HG03432 (cell line): ENCODE measurements around the gene A1BG.
A peak's percentile ranks its signal among the peaks of the same experiment; 100 is the strongest.
"Not testable (repeated sequence)": the region's sequence is repeated elsewhere in the genome, so short reads cannot be mapped to it uniquely, and the experiment has no call there.

Source experiments
- ATAC-seq: cut with Tn5 transposase; IDR thresholded peaks from one replicate; pipeline ENCODE4 v1.9.1; 2021; ENCODE audit warnings: mild to moderate bottlenecking, moderate library complexity; ENCODE audit not compliant: unreplicated experiment

A1BG gene

DNA sequence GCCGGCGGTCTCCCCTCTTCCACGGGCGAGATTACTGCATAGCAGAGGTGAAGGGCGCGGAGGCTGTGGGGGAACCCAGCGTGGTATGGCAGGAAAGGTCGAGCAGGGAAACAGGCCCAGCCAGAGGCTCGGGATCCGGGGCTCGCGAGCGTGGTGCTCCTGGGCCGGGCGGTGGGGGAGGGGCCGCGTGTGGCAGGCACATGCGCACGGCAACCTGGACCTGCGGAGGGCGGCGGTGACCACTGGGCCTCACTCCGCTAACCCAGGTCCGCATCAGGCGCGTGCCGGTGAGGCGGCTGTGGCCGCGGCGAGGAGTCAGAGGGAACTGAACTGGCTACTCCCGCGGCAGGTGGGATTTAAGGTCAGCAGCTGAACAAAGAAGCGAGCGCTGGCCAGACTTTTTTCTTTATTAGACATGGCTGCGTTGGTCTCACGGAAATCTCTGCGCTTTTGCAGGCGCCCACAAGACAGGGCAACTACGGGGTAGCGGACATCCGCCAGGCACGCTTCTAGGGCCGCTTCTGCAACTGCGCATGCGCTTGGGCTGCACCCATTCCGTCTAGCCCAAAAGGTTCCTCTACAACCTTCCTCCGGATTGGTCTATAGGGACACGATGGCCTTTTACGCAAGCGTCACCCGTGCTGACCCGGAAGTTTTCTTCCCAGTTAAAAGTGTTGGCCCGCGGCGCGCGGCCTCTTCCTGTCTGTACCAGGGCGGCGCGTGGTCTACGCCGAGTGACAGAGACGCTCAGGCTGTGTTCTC lies 33.5 kb upstream of the A1BG start, which contains the start of gene RPS5:
RPS5 (plus strand) TSS at position 694 of the 762 bp plus-strand sequence. CDS start 869 bp downstream, outside the sequence.
- peak; percentile 83 for ATAC-seq

DNA sequence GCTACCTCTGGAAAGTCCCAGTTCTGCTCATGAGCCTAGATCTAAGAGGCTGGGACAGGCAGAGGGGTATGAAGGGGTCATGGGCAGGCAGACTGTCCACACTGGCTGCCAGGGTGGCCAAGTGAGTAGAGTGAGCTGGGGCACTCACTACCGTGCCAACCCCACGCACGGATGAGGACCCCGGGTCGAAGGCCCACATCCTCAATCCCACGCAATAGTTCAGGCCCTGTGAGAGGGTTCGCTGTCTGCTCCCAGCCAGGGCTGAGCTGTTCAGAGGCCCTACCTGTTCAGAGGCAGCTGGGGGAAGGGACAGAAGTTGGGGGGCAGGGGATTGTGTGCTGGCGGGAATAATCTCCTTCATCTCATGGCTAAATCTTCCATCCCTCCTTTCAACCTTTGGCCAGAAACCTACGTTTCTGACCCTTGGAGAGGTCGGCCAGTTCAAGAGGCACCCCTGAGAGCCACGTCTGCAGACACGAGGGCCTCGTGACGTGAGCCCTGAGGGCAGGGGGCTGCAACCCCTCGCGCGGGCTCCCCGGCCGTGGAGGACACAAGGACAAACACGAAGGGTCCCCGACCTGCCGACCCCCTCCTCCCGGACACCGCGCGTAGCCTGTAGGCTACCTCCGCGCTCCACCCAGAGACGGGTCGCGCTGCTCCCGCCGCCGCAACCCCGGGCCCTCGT lies 32.7 kb upstream of the A1BG start:
- peak; percentile 14 for ATAC-seq

DNA sequence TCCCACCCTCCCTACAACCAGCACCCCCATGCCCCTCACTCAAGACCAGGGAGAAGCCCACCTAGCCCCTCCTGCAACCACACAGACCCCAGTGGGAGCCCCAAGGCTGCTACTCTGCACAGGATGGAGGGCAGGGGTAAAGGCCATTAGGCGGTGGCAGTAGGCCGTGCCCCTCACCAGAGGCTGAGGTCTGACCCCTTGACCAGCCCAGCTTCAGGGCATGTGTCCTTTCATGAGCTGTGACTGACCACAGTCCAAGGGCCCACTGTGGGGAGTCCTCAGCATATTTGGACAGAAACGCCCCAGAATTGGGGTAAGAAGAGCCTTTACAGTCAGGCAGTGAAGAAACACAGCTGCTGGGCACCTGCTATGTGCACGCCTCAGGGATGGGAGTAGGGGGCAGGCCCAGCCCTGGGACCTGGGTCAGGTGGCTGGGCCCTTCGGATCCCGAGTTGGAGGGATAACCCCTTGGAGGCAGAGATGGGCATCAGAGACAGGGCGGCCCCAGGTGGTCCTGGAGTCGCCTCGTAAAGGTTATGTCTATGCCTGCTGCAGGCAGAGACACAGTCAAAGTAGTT lies 32.1 kb upstream of the A1BG start:
- no peak for ATAC-seq

DNA sequence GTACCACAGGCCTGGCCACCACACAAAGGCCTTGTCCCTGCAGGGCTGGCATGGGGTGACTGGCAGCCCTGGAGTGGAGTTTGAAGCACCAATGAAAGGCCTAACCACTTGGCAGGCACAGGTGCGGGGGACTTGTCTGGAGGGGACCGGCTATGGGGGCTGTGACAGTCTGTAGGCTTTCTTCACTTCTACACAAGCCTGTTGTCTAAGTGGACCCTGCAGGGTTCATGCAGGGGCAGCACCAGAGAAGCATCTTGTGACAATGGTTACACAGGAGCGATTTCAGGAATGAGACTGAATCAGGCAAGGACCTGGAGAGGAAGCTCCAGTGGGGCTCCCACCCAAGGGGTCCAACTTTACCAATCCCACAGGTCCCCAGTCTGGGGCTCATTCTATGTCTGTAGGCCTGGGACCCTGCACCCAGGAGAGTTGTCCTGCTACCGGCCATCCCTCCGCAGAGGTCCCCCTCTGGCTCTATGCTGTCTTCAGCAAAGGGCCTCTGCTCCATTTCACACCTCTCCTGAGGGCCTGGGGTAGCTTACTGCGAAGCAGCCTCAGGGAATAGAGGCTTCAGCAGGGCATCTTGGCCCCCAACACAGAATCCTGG lies 29.8 kb upstream of the A1BG start:
- no peak for ATAC-seq

DNA sequence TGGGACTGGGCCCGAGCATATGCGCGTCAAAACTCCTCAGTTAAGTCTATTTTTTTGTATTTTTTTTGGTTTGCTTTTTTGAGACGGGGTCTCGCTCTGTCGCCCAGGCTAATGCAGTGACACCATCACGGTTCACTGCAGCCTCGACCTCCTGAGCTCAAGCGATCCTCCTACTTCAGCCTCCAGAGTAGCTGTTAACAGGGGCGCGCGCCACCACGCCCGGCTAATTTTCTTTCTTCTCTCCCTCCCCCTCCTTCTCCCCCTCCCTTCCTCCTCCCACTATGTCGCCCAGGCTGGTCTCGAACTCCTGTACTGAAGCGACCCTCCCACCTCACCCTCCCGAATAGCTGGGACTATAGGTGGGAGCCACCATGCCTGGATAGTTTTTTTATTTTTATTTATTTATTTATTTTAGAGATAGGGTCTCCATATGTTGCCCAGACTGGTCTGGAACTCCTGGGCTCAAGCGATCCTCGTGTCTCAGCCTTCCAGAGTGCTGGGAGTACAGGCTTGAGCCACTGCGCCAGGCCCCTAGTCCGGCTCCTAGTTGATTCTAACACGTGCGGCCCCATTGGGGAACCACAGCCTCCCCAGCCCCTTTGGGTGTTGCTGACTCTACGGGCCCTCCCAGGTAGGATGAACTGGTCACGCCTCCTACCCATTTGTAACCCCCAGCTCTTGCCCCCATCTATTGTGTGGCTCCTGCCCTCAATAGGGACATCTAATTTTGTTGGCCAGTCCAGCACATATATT lies 28.3 kb upstream of the A1BG start:
- ATAC-seq = no peak

DNA sequence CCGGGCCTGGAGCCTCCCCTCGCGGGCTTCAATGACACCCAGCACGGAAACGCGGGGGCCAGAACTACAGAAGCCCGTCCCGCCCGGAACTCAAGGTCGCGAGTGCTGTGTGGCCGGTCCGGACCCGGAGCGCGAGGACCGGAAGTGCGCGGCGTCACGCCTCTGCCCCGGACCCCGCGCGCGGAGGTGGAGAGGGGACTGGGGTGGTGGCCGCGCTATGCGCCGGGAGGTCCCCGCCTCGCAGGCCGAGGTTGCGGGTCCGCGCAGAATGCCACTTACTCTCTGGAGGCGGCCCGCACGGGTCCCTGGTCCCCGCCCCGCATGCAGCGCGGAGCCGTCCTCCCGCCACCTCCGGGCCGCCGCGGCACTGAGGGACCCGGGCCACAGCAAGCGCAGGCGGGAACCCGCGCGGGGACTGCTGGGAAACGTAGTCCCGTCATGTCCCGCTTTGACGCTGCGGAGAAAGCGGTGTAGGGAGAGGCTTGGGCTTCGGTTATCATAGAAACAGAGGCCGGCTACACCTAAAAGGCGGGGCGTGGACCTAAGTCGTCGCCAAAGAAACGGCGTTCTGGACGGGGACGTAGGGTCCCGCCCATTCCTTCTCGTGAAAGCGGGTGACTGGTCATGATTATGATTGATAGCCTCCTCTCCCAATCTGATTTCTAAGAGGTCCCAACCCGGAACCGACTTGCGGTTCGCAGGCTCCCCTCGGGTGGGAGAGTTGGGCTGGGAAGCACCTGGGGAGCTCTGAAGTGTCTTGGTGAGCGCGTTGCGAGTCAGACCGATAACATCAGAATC lies 27.6 kb upstream of the A1BG start, which contains the start of gene ZNF837:
ZNF837 (minus strand) TSS at position 369 of the 798 bp plus-strand sequence. CDS start 11,698 bp downstream, outside the sequence.
- ATAC-seq = peak; percentile 81

DNA sequence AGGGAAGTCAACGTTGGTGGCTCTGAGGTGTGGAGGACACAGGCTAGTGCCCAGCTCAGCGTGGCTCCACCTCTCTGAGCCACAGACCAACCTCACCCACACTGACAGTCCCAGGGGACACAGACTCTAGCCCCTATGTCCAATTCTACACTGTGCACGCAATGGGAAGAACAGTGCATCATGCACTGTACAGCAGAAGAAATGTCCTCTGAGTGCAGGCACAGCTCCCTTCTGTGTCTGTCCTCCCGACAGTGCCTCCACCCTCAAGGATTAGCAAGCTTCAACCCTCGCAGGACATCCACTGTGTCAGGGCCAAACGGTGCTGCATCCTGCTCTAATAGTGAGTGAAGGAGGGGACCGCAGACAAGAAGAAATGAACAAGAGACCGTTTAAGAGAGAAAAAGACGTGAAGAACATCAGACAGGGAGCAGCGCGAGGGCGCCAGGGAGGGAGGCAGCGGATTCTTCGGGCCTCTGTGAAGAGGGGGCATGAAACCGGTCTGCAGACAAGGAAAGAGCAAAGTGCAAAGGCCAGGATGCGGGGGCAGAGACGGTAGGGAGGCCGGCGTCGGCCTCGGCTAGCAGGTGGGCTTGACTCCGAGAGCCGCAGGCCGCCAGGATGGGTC lies 26.9 kb upstream of the A1BG start:
- ATAC-seq = no peak

DNA sequence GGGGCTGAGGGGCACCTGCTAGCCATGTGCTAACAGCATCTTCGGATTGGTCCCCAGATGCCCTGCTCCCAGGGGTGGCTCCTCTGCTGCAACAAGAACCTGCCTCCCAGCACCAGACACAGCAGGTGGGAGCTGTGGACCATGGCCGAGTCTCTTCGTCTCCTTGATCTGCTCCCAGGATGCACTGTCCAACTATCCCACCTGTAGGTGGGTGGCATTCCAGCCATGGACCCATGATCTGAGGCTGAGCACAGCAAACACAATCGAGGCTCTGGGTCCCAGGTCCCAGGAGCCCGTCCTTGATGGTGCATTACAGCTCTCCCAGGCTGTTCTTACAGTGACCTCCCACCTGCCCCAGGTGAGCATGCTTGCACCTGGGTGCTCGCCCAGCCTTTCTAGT lies 26.0 kb upstream of the A1BG start:
- ATAC-seq = no peak

DNA sequence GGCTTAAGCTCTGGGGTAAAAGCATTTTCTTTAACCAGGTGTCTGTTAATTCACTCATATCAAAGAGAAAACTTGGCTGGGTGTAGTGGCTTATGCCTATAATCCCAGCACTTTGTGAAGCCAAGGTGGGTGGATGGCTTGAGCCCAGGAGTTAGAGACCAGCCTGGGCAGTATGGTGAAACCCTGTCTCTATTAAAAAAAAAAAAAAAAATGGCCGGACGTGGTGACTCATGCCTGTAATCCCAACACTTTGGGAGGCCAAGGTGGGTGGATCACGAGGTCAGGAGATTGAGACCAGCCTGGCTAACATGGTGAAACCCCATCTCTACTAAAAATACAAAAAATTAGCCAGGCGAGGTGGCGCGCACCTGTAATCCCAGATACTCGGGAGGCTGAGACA lies 23.4 kb upstream of the A1BG start:
- not testable (repeated sequence) for ATAC-seq

DNA sequence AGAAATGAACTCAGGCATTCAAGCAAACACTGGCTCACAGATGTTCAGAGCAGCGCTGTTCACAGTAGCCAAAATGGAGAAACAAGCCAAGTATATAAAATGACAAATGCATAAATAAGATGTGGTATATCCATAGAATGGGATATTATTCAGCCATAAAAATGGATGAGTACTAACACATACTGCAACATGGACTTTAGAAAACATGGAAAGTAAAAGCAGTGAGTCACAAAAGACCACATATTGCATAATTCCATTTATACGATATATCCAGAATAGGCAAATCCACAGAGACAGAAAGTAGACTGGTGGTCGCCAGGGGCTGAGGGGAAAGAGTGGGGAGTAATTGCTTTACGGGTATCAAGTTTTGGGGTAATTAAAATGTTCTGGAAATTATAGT lies 20.9 kb upstream of the A1BG start:
- no peak for ATAC-seq

DNA sequence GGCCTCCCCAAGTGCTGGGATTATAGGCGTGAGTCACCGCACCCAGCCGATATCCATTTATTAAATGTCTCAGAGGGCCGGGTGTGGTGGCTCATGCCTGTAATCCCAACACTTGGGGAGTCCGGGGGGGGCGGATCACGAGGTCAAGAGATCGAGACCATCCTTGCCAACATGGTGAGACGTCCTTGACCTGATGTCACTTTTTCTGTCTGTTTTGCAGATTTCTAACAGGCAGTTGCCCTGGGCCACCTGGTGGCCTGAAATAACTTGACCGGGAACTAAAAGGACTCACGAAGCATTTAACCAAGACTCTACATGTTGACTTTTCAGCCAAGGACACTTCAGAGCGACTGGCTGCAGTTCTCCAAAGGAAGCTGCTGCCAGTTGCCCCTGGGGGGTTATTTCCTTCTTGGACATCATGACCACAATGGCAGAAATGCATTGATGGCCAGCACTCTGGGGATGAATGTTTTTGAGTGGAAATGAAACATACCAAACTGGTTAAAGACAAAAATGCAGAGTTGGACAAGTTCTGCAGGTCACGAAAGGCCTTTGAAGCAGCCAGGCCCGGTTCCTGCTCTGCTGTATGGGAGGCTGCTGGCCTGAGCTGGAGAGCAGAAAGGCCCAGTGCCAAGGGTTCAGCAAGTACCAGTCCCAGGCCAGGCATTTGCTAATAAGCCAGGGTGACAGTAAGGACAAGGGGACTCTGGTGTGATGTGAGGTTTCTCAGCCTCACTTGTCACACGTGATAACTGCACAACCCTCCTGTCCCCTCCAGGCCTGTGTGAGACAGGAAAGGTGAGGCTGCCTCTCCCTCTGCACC lies 19.2 kb upstream of the A1BG start:
- no peak for ATAC-seq

DNA sequence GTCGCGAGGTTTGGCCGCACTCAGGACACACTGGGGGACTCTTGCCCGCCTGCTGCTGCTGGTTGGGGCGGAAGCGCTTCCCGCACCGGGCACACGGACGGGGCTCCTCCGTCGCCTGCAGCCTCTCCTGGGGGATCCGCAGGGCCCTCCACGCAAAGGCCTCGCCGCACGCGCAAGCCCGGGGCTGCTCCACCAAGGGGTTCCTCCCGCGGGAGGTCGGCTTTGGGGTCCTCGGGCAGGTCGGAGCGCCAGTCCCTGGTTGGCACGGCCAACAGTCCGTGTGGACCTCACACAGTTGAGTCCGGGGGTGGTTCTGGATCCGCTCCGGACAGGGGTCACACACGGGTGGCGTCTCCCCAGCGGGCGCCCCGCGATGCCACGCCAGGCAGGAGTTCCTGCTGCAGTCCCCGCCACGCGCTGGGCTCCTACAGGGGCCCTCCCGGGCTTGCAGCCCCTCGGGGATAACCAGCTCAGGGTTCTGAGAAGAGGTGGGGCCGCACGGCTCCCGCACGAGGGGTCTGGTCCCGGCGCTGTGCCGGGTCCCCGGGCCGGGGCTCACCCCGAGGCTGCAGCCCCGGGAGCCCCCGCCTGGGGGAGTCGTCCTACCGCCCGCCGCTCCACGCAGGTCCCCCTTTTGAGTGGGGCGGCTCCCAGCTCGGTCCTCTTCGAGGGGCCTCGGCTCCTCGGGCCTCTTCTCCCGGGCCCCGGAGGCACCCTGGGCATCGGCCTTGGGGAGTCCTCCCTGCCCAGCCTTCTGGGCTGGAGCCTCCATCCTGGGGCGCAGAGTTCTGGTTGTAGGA lies 15.5 kb upstream of the A1BG start:
- ATAC-seq = no peak

DNA sequence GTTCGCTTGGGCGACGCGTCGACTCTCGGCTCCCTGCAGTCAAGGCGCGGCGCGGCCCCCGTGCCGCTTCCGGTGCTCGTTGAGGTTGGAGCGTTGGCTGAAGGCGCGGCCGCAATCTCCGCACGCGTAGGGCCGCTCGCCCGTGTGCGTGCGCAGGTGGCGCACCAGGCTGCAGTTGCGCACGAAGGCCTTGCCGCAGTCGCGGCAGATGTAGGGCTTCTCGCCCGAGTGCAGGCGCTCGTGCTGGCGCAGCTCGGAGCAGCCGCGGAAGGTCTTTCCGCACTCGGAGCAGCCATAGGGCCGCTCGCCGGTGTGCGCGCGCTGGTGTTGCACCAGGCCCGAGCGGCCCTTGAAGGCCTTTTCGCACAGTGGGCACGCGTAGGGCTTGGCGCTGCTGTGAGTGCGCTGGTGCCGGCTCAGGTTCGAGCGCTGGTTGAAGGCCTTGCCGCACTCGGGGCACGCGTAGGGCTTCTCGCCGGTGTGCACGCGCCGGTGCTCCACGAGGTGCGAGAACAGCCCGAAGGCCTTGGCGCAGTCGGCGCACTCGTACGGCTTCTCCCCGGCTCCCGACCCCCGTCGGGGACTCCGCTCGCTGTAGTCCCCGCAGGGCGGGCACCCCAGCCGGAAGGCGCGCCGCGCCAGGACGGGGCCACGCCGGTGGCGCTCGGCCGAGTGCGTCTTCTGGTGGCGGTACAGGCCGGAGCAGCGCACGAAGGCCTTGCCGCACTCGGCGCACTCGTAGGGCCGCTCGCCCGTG lies 14.6 kb upstream of the A1BG start:
- no peak for ATAC-seq

DNA sequence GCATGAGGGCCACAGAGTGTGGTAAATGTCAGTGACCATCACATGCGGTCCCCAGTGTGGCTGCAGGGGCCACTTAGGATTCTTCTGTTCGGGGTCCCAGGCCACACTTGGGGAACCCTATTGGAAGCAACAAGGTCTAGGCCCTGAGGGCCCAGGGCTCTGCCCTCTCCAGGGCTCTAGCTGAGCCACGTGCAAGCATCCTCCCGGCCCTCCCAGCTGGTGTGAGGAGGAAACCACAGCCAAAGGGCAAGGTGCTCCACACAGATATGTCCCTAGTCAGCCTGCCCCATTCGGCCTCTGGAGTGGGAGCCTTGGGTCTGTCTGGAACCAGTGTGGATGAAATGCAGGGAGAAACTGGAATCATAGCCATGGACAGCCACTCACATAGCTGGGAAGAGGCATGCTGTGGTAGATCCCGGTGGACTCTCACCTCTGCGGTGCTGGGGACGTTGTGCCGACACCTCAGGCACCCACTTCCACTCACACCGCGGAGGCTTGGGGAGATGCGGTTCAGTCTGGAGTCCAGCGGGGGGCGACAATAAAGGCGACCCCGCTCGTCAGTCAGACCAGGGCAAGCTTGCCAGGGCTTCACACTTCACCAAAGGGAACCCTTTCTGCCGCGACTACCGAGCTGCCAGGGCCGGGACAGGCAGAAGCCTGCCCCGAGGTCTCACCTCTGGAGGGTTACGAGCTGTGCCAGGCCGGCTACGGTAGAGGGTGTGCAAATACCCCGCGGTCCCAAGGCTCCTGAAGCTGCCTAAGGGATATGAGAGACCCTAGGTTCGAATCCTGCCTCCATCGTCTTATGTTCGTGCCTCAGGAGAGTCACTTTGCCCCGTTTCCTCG lies 13.5 kb upstream of the A1BG start:
- ATAC-seq = no peak

DNA sequence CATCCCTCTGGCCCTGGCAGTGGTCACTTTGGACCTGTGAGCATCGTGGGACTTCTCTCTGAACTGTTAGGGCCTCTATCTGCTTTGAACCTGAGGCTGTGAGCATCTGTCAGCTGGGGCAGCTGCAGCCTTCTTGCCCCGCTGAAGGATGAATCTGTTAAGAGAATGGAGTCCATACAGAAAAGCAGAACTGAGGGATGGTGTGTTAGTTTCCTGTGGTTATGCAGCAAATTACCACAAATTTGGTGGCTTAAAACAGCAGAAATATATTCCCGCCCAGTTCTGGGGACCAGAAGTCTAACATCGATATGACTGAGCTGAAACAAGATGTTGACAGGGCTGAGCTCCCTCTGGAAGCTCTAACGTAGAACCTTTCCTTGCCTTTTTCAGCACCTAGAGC lies 10.9 kb upstream of the A1BG start:
- ATAC-seq = no peak

DNA sequence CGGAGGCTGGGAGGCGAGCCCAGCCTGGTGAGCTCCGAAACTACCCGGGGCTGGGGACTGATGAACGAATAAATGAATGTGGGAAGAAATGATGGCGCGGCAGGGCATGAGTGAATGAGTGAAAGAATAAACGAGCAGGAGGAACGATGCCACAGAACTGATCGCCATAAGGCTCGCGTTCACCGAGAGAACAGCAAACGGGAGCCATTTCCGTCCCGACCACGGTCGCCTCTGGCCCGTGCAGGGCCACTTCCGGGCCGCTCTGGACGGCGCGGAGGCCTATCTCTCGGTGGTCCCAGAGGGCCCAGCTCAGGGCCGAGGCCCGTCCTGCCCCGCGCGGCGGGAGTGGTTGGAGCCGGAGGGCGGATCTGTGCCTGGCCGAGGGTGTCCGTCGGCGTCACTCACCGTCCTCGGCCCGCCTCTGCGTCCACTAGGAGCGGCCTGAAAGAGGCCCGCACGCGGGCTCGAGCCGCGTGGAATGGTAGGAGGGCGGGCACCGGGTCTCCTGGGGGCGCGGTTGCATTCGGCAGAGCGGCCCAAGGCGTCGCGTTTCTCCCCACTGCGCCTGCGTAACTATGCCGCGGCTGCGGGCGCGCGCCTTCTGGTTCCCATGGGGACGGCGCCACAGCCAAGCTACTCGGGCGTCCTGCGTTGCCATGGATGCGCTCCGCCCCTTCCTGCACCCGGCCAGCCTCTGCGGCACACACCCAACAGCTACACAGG lies 9.1 kb upstream of the A1BG start, which contains the start of gene ZNF497:
ZNF497 (minus strand) TSS at position 480 of the 723 bp plus-strand sequence. CDS start 5,116 bp downstream, outside the sequence.
- peak; percentile 88 for ATAC-seq
